K562 (cell line): ENCODE measurements around the gene FNDC11. TPM values are rescaled to one million over a fixed set of nuclear protein-coding genes. Genes with fewer than 3 reads are reported as not detected.

Source experiments
- BRCA1 ChIP-seq, 2 experiments: fragments of 450-650 bp in 1 of 2; sonication (generic) in 1 of 2; formaldehyde crosslinking in 1 of 2; IDR thresholded peaks; 2 replicates each; pipeline versions ENCODE4 v1.5.0 to v1.6.1; 2017 to 2020; ENCODE audit warnings: mild to moderate bottlenecking in 1 of 2, missing genetic modification reagents in 1 of 2
- SLC30A9 ChIP-seq: fragments of 250-450 bp; sonication (Bioruptor Pico); IDR thresholded peaks from 2 replicates; pipeline ENCODE4 v1.8.0; 2022; ENCODE audit warnings: mild to moderate bottlenecking, moderate library complexity
- ZC3H4 ChIP-seq: sonication (generic); formaldehyde crosslinking; IDR thresholded peaks from 2 replicates; pipeline ENCODE4 v1.9.0; 2021; ENCODE audit warnings: missing genetic modification reagents, borderline replicate concordance
- polyA plus RNA-seq, 8 experiments: library from polyadenylated mRNA; depleted of rRNA in 4 of 8; stranded (reverse) in 5 of 8; unstranded in 3 of 8; fragments of >200 nt; fragmentation: Nextera tagmentation in 2 of 8; fragmentation: Illumina TruSeq in 1 of 8; extraction: Ambion mirVana in 2 of 8; extraction: Trizol in 1 of 8; gene quantifications; 2 replicates each; pipeline versions ENCODE4 v1.2.1 to v1.2.3, GENCODE V29; 2011 to 2014; ENCODE audit warnings: inconsistent platforms in 1 of 8, missing spikeins in 1 of 8
- total RNA-seq, 7 experiments: library from RNA; depleted of rRNA in 6 of 7; stranded (reverse); fragments of >200 nt in 6 of 7; fragmentation: Illumina TruSeq in 2 of 7; extraction: Trizol in 2 of 7; gene quantifications; 2 replicates each; pipeline versions ENCODE4 v1.2.1 to v1.2.3, GENCODE V29; 2011 to 2021; ENCODE audit warnings: low replicate concordance in 1 of 7
- TF ChIP-seq, protein P1 (sequence below): fragments of 250-450 bp; sonication (Bioruptor Pico); IDR thresholded peaks from 2 replicates; pipeline ENCODE4 v1.8.0; 2021; ENCODE audit warnings: mild to moderate bottlenecking, moderate library complexity
- TF ChIP-seq, protein P2 (sequence below): sonication (generic); formaldehyde crosslinking; IDR thresholded peaks from 2 replicates; pipeline ENCODE4 v1.8.0; 2022; ENCODE audit warnings: missing genetic modification reagents, mild to moderate bottlenecking, borderline replicate concordance
- TF ChIP-seq, protein P3 (sequence below), 2 experiments: IDR thresholded peaks; 2 replicates each; pipeline ENCODE4 v1.6.1; 2011; ENCODE audit warnings: borderline replicate concordance in 1 of 2, control low read depth in 1 of 2, low read depth in 1 of 2, low read length in 1 of 2, mild to moderate bottlenecking in 1 of 2, mixed read lengths in 1 of 2, moderate library complexity in 1 of 2; ENCODE audit not compliant: insufficient read depth in 1 of 2, insufficient read length in 1 of 2, poor library complexity in 1 of 2, severe bottlenecking in 1 of 2; ENCODE audit errors: extremely low read depth in 1 of 2

Gene FNDC11
- total and polyA plus RNA-seq, 9 of the 15 experiments (the other 6 are each of a cell fraction or from before 2014, with no cell fraction given): 0.08 to 2.3 (median 0.64) TPM; not detected in 2

DNA sequence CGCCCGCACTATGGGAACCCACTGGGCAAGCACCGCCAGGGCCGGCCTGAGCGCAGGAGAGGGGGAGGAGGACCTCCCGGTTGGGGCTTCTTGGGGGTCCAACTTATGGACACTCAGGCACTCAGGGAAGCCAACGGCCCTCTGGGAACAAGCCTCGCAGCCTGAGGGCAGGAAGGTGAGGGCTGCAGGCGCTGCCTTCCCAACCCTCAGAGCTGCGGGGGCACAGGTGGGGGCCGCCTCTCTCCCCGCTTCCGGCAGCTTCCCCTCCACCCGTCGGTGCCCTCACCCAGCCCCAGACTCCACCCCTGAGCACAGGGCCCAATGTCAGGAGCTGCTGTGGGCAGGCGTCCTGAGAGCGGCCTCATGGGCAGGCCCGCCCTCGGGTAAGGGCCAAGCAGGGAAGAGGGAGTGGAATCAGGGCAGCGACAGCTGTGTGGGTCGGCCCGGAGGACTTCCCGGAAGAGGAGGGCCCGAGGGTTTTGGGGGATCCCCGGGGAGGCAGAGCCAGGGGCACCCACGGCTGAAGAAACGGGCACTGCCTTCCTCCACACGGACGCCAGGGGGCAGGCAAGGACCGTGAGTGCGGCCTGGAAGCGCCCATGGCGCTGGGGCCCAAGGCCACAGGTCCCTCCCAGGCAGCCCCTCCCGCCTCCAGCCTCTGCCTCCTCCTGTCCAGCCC is 16.3 kb upstream of the FNDC11 start (continued):
- TF ChIP-seq, protein P1, sequence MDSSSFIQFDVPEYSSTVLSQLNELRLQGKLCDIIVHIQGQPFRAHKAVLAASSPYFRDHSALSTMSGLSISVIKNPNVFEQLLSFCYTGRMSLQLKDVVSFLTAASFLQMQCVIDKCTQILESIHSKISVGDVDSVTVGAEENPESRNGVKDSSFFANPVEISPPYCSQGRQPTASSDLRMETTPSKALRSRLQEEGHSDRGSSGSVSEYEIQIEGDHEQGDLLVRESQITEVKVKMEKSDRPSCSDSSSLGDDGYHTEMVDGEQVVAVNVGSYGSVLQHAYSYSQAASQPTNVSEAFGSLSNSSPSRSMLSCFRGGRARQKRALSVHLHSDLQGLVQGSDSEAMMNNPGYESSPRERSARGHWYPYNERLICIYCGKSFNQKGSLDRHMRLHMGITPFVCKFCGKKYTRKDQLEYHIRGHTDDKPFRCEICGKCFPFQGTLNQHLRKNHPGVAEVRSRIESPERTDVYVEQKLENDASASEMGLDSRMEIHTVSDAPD (CRISPR knock-in tag): no peak
- TF ChIP-seq SLC30A9 (CRISPR knock-in tag): no peak
- TF ChIP-seq, protein P2, sequence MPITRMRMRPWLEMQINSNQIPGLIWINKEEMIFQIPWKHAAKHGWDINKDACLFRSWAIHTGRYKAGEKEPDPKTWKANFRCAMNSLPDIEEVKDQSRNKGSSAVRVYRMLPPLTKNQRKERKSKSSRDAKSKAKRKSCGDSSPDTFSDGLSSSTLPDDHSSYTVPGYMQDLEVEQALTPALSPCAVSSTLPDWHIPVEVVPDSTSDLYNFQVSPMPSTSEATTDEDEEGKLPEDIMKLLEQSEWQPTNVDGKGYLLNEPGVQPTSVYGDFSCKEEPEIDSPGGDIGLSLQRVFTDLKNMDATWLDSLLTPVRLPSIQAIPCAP: no peak
- TF ChIP-seq BRCA1 (IDR thresholded peaks at IDR 0.05): no peak
- TF ChIP-seq BRCA1 (CRISPR knock-in tag; IDR thresholded peaks at IDR 0.05): 0 out of 2 replicates have a peak, but pooled peaks have one; percentile 86
- 0 out of 2 replicates have a peak, but pooled peaks have one; percentile 42 for TF ChIP-seq ZC3H4 (CRISPR knock-in tag)
- TF ChIP-seq, protein P3, sequence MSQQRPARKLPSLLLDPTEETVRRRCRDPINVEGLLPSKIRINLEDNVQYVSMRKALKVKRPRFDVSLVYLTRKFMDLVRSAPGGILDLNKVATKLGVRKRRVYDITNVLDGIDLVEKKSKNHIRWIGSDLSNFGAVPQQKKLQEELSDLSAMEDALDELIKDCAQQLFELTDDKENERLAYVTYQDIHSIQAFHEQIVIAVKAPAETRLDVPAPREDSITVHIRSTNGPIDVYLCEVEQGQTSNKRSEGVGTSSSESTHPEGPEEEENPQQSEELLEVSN (IDR thresholded peaks at IDR 0.05; ENCODE audit: borderline replicate concordance in 1 of 2, extremely low read depth in 1 of 2, insufficient read depth in 1 of 2, insufficient read length in 1 of 2, low read depth in 1 of 2, low read length in 1 of 2, poor library complexity in 1 of 2, severe bottlenecking in 1 of 2): no peak
- TF ChIP-seq, all 486 proteins: peak for 51
